ENCODE measurements around the gene MRPS18A. TPM values are rescaled to one million over a fixed set of nuclear protein-coding genes. Genes with fewer than 3 reads are reported as not detected.

Gene MRPS18A
- total and polyA plus RNA-seq, 9 of the 15 experiments (the other 6 are each of a cell fraction or from before 2014, with no cell fraction given) = 87.5 to 243 (median 125) TPM

GRCh38 chr6:43629505-43630300, 57.9 kb downstream of the MRPS18A start (continued):
- TF ChIP-seq ZNF347 (CRISPR knock-in tag; IDR thresholded peaks at IDR 0.05; ENCODE audit: low read depth) (no peak), KAT2B (IDR thresholded peaks at IDR 0.05; ENCODE audit: low read depth, low read length) (no peak), SMAD1 (IDR thresholded peaks at IDR 0.05; ENCODE audit: low read depth, low read length, partially characterized antibody) (peak; percentile 92), ZNF263 (CRISPR knock-in tag; IDR thresholded peaks at IDR 0.05; ENCODE audit: borderline replicate concordance) (peak; percentile 37; the same call in 1 of the 2 replicates), NR2C2 (CRISPR knock-in tag; IDR thresholded peaks at IDR 0.05) (no peak), NR2C2 (tag; IDR thresholded peaks at IDR 0.05) (no peak), MBD1 (CRISPR knock-in tag; IDR thresholded peaks at IDR 0.05) (no peak), THRA (IDR thresholded peaks at IDR 0.05) (no peak), FOXK2 (conservative IDR thresholded peaks at IDR 0.05 in 1 of 2, IDR thresholded peaks at IDR 0.05 in 1 of 2; ENCODE audit: low read depth in 2 of 2) (peak; percentile 75 to 84), ZNF395 (CRISPR knock-in tag; IDR thresholded peaks at IDR 0.05) (no peak), TFE3 (CRISPR knock-in tag; IDR thresholded peaks at IDR 0.05) (peak; percentile 10; the same call in 1 of the 2 replicates), ARID3A (IDR thresholded peaks at IDR 0.05; ENCODE audit: borderline replicate concordance, low read depth, low read length) (no peak), MTF1 (CRISPR knock-in tag; IDR thresholded peaks at IDR 0.05; ENCODE audit: borderline replicate concordance) (no peak; the same call in 1 of the 2 replicates), ZNF232 (CRISPR knock-in tag; IDR thresholded peaks at IDR 0.05) (no peak; the same call in 1 of the 2 replicates), ZBTB26 (CRISPR knock-in tag; IDR thresholded peaks at IDR 0.05) (no peak; the same call in 1 of the 2 replicates)
